Endothelial cell of umbilical vein (primary cell): ENCODE data around the gene MDH1. TPM values are rescaled to one million over a fixed set of nuclear protein-coding genes. Genes with fewer than 3 reads are reported as not detected.

Experiments used
- BruUV-seq: library from RNA; stranded (reverse); fragments of 400-500 nt; replicated peaks from 2 replicates; lab custom pipeline; 2021; lab: Mats Ljungman, UMichigan
- CTCF ChIA-PET: fragments of 300-600, 350-600 bp; sonication (Branson Sonifier 250); formaldehyde crosslinking; loops from one replicate; lab custom pipeline; 2021; ENCODE audit warnings: antibody characterized with exemption, inconsistent platforms; lab: Charles Lee
- POLR2A ChIA-PET: fragments of 300-600, 350-600 bp; sonication (Branson Sonifier 250); formaldehyde crosslinking; loops from one replicate; lab custom pipeline; 2021; ENCODE audit warnings: antibody characterized with exemption, inconsistent platforms; lab: Charles Lee
- DNase-seq: peaks from one replicate; pipeline ENCODE4 v3.0.0-alpha.2; 2011; ENCODE audit warnings: low read depth, low spot score
- FAIRE-seq: peaks from 2 replicates; lab custom pipeline; 2011; peaks lifted over from hg19 to GRCh38; lab: Jason Lieb, UNC
- H2AFZ ChIP-seq: 2 replicates; pipeline ENCODE4 v1.6.0; 2012; ENCODE audit warnings: low read depth, low read length, control low read depth, inconsistent platforms
- H3K27ac ChIP-seq: 2 replicates; pipeline ENCODE4 v1.5.1; 2011; ENCODE audit warnings: low read depth, mild to moderate bottlenecking, control low read depth, low read length, moderate library complexity; ENCODE audit not compliant: insufficient read depth
- H3K27me3 ChIP-seq, 2 experiments: 2 replicates each; pipeline versions ENCODE4 v1.6.0 to v1.6.1; 2011; ENCODE audit warnings: low read length in 2 of 2, mixed read lengths in 1 of 2; ENCODE audit not compliant: control insufficient read depth in 2 of 2, insufficient read depth in 2 of 2
- H3K36me3 ChIP-seq, 2 experiments: 2 replicates in 1 of 2; 3 replicates in 1 of 2; pipeline ENCODE4 v1.5.1; 2011; ENCODE audit warnings: low read length in 2 of 2, mild to moderate bottlenecking in 1 of 2, moderate library complexity in 1 of 2; ENCODE audit not compliant: control insufficient read depth in 2 of 2, insufficient read depth in 2 of 2; ENCODE audit errors: extremely low read depth in 1 of 2
- H3K4me1 ChIP-seq: 3 replicates; pipeline ENCODE4 v1.5.1; 2011; ENCODE audit warnings: mild to moderate bottlenecking, low read length; ENCODE audit not compliant: control insufficient read depth, insufficient read depth; ENCODE audit errors: extremely low read depth
- H3K4me2 ChIP-seq: 2 replicates; pipeline ENCODE4 v1.6.1; 2011; ENCODE audit warnings: low read length, control low read depth, mixed read lengths; ENCODE audit not compliant: insufficient read depth
- H3K4me3 ChIP-seq, 3 experiments: fragments of 200-600 bp in 1 of 3; sonication (generic), shearing (Covaris generic) in 1 of 3; replicated peaks in 1 of 3; 2 replicates each; pipeline ENCODE4 v1.5.1; 2011 to 2016; ENCODE audit warnings: control low read depth in 3 of 3, low read length in 3 of 3, mild to moderate bottlenecking in 2 of 3, inconsistent platforms in 1 of 3, low read depth in 1 of 3, moderate library complexity in 1 of 3; ENCODE audit not compliant: insufficient read depth in 1 of 3
- H3K79me2 ChIP-seq: 2 replicates; pipeline ENCODE4 v1.6.0; 2012; ENCODE audit warnings: low read length, inconsistent platforms; ENCODE audit not compliant: control insufficient read depth, insufficient read depth
- H3K9ac ChIP-seq: replicated peaks from 2 replicates; pipeline ENCODE3; 2011; ENCODE audit warnings: low read length, control low read depth; ENCODE audit not compliant: insufficient read depth; ENCODE audit errors: extremely low read depth
- H3K9me1 ChIP-seq: replicated peaks from 3 replicates; pipeline ENCODE4 v1.6.0; 2011; ENCODE audit warnings: mild to moderate bottlenecking, low read length; ENCODE audit not compliant: control insufficient read depth, insufficient read depth; ENCODE audit errors: extremely low read depth
- H3K9me3 ChIP-seq: replicated peaks from 2 replicates; pipeline ENCODE4 v1.5.1; 2012; ENCODE audit warnings: low read length, inconsistent platforms; ENCODE audit not compliant: control insufficient read depth, insufficient read depth
- H4K20me1 ChIP-seq: replicated peaks from 2 replicates; pipeline ENCODE3; 2011; ENCODE audit warnings: mild to moderate bottlenecking, low read length; ENCODE audit not compliant: control insufficient read depth, insufficient read depth; ENCODE audit errors: extremely low read depth
- CTCF ChIP-seq, 2 donors: IDR thresholded peaks; 1 replicate in 1 of 2; 2 replicates in 1 of 2; pipeline ENCODE4 v1.5.1; 2011; ENCODE audit warnings: low read length in 2 of 2, mild to moderate bottlenecking in 2 of 2, moderate library complexity in 2 of 2, control low read depth in 1 of 2, inconsistent platforms in 1 of 2, low read depth in 1 of 2; ENCODE audit not compliant: insufficient read depth in 1 of 2; ENCODE audit errors: extremely low read depth in 1 of 2
- EZH2 ChIP-seq: IDR thresholded peaks from 2 replicates; pipeline ENCODE4 v1.6.1; 2012; ENCODE audit warnings: borderline replicate concordance, low read depth, mild to moderate bottlenecking, moderate library complexity, low read length, inconsistent platforms; ENCODE audit not compliant: severe bottlenecking
- FOS ChIP-seq: IDR thresholded peaks from 2 replicates; pipeline ENCODE4 v1.6.1; 2011; ENCODE audit warnings: mild to moderate bottlenecking, low read length, moderate library complexity, borderline replicate concordance; ENCODE audit not compliant: insufficient read depth
- GATA2 ChIP-seq: IDR thresholded peaks from 2 replicates; pipeline ENCODE4 v1.7.0; 2011; ENCODE audit warnings: low read depth, mild to moderate bottlenecking, moderate library complexity, mixed read lengths, low read length; ENCODE audit not compliant: insufficient read length, insufficient read depth
- JUN ChIP-seq: IDR thresholded peaks from 2 replicates; pipeline ENCODE4 v1.6.1; 2011; ENCODE audit warnings: borderline replicate concordance, low read depth; ENCODE audit not compliant: insufficient read length, insufficient read depth
- MAX ChIP-seq: IDR thresholded peaks from 2 replicates; pipeline ENCODE4 v1.6.1; 2011; ENCODE audit not compliant: insufficient read depth, insufficient read length
- MYC ChIP-seq: IDR thresholded peaks from one replicate; pipeline ENCODE4 v1.6.1; 2011; ENCODE audit warnings: mild to moderate bottlenecking, low read depth, low read length
- POLR2A ChIP-seq: IDR thresholded peaks from 2 replicates; pipeline ENCODE4 v1.6.1; 2012; ENCODE audit warnings: low read depth, mild to moderate bottlenecking, control low read depth, low read length
- POLR2AphosphoS5 ChIP-seq: IDR thresholded peaks from 2 replicates; pipeline ENCODE4 v1.6.1; 2012; ENCODE audit warnings: low read depth, mild to moderate bottlenecking, control low read depth, low read length, moderate library complexity; ENCODE audit not compliant: insufficient read depth
- dilution Hi-C: fragments of 300-500 bp; cut with MboI; formaldehyde crosslinking; loops from one replicate; pipeline ENCODE4 v1.15.0; 2019; ENCODE audit warnings: low sequenced_read_pairs; ENCODE audit not compliant: extremely low pct_ligation_motif_present
- intact Hi-C: fragments of 100-400 bp; cut with micrococcal nuclease; formaldehyde crosslinking; loops from one replicate; pipeline ENCODE4 v1.10.0; 2022
- polyA plus RNA-seq, 4 experiments: library from polyadenylated mRNA; depleted of rRNA in 3 of 4; stranded (reverse) in 3 of 4; unstranded in 1 of 4; fragments of >200 nt; gene quantifications; 2 replicates each; pipeline versions ENCODE4 v1.2.1 to v1.2.3, GENCODE V29; 2011 to 2012; ENCODE audit warnings: missing spikeins in 1 of 4
- total RNA-seq: library from RNA; stranded (reverse); gene quantifications from 2 replicates; pipeline ENCODE4 v1.2.3, GENCODE V29; 2021

The MDH1 gene
- total and polyA plus RNA-seq, 2 donors (not counting 3 experiments of a cell fraction or from before 2014, with no cell fraction given), result 107 to 121 TPM

GRCh38 chr2:63594660-63595059, 5.9 kb downstream of the MDH1 start:
- peaks cover 0 to 14% of the 10 kb centered on the region in 2 experiments for H3K36me3 ChIP-seq
- H3K4me3 ChIP-seq, result no peak overlapping the region
- no peaks in the 10 kb centered on the region for H3K27me3 ChIP-seq
- ChIA-PET POLR2A (no interaction called here), CTCF (interaction anchor here (1.9 kb wide), 1 partner anchor 266 kb away, joined by 6 read pairs; no protein-coding TSS in a partner anchor)
- dilution Hi-C loops (no loop called here), intact Hi-C loops (no loop called here)
- no peak for FAIRE-seq
- peaks cover 6% of the 10 kb centered on the region for H3K4me1 ChIP-seq
- H3K4me2 ChIP-seq, result no peak overlapping the region
- DNase-seq, result no peak
- no peak overlapping the region for H3K9ac ChIP-seq
- H4K20me1 ChIP-seq, result no peaks in the 10 kb centered on the region
- H3K9me1 ChIP-seq, result peaks cover 2% of the 10 kb centered on the region
- no peak overlapping the region for H2AFZ ChIP-seq
- no peaks in the 10 kb centered on the region for H3K9me3 ChIP-seq
- no peak for TF ChIP-seq EZH2
- H3K79me2 ChIP-seq, result peaks cover 40% of the 10 kb centered on the region
- no peak overlapping the region for H3K27ac ChIP-seq
- no TSS peak for BruUV-seq

- peaks cover 2% of the 10 kb centered on the region for H3K9me1 ChIP-seq
- TF ChIP-seq GATA2, result no peak
- TF ChIP-seq JUN, result no peak
- no peak for TF ChIP-seq POLR2AphosphoS5
- no peak for TF ChIP-seq CTCF (IDR thresholded peaks at IDR 0.05; ENCODE audit: extremely low read depth in 1 of 2, insufficient read depth in 1 of 2, low read depth in 1 of 2, low read length in 2 of 2)
- no peak for TF ChIP-seq MAX
- TF ChIP-seq POLR2A, result no peak
- TF ChIP-seq FOS, result no peak
- no peak for TF ChIP-seq EZH2
- no peak for TF ChIP-seq MYC
- dilution Hi-C loops (no loop called here), intact Hi-C loops (no loop called here)
- H3K4me2 ChIP-seq, result no peak overlapping the region
- BruUV-seq, result no TSS peak
- FAIRE-seq, result no peak
- no peak overlapping the region for H3K9ac ChIP-seq
- no peak overlapping the region for H3K27ac ChIP-seq
- H2AFZ ChIP-seq, result no peak overlapping the region
- H3K36me3 ChIP-seq, result peaks cover 8 to 17% of the 10 kb centered on the region in 2 experiments
- no peaks in the 10 kb centered on the region for H3K27me3 ChIP-seq
- POLR2A ChIA-PET, result no interaction called here
- no peak overlapping the region for H3K4me3 ChIP-seq
- no peaks in the 10 kb centered on the region for H3K4me1 ChIP-seq
- no peak for DNase-seq
- H3K9me3 ChIP-seq, result no peaks in the 10 kb centered on the region
- no peaks in the 10 kb centered on the region for H4K20me1 ChIP-seq
- CTCF ChIA-PET, result no interaction called here
- peaks cover 23% of the 10 kb centered on the region for H3K79me2 ChIP-seq
Observed at GRCh38 chr2:63596401-63596883, 7.7 kb downstream of the MDH1 start.
